ENCODE results near the gene CYP24A1.
"Not testable (repeated sequence)": the region's sequence is repeated elsewhere in the genome, so short reads cannot be mapped to it uniquely, and the experiment has no call there.

CYP24A1 gene

GRCh38 chr20:54127855-54128574, 45.8 kb downstream of the CYP24A1 start:
- H3K9me3 ChIP-seq (replicated peaks in 1 of 11) = peaks cover 4 to 16% (median 13%) of the 10 kb centered on the region in 11 experiments; a peak in 13 of 22 replicates
- TF ChIP-seq Cebpa-rat (IDR thresholded peaks at IDR 0.05) = no peak
- H4K20me1 ChIP-seq = no peaks in the 10 kb centered on the region
- no peak overlapping the region for H3K9ac ChIP-seq
- no peaks in the 10 kb centered on the region for H3K36me3 ChIP-seq
- peaks cover 11 to 42% (median 16%) of the 10 kb centered on the region in 10 experiments for H3K4me1 ChIP-seq
- no peaks in the 10 kb centered on the region for H3K27me3 ChIP-seq
- no peak overlapping the region for H3K27ac ChIP-seq
- peak overlapping the region in 2 of 11 experiments; percentile 15 to 23; a peak in 2 of 22 replicates for H3K4me2 ChIP-seq
- H3K4me3 ChIP-seq = no peak overlapping the region

GRCh38 chr20:54126806-54127655, 46.8 kb downstream of the CYP24A1 start:
- Histone ChIP-seq H3K36me3 (no peaks in the 10 kb centered on the region), H3K4me1 (peaks cover 5 to 42% (median 9%) of the 10 kb centered on the region in 10 experiments), H3K27ac (no peak overlapping the region), H4K20me1 (no peaks in the 10 kb centered on the region), H3K9me3 (replicated peaks in 1 of 11) (peaks cover 4 to 16% (median 12%) of the 10 kb centered on the region in 11 experiments; a peak in 12 of 22 replicates), H3K4me3 (no peak overlapping the region), H3K9ac (no peak overlapping the region), H3K27me3 (no peaks in the 10 kb centered on the region), H3K4me2 (no peak overlapping the region)
- TF ChIP-seq Cebpa-rat (IDR thresholded peaks at IDR 0.05) = no peak

- H3K27me3 ChIP-seq, H3K4me2 ChIP-seq, H4K20me1 ChIP-seq, H3K36me3 ChIP-seq, H3K9ac ChIP-seq, H3K27ac ChIP-seq, H3K4me3 ChIP-seq: not testable (repeated sequence)
- Histone ChIP-seq H3K4me1 (peaks cover 0 to 42% (median 9%) of the 10 kb centered on the region in 10 experiments; a peak in 13 of 20 replicates), H3K9me3 (replicated peaks in 1 of 11) (peaks cover under 1 to 16% (median 6%) of the 10 kb centered on the region in 11 experiments; a peak in 12 of 22 replicates)
Observed at GRCh38 chr20:54126328-54126727, 47.5 kb downstream of the CYP24A1 start.

- Histone ChIP-seq H3K4me2 (peak overlapping the region in 3 of 11 experiments; percentile 5 to 76 (median 67); a peak in 6 of 22 replicates), H3K27ac (peak overlapping the region in 4 of 11 experiments; percentile 8 to 41 (median 25); a peak in 4 of 22 replicates)
- TF ChIP-seq Cebpa-rat (IDR thresholded peaks at IDR 0.05) = no peak
Observed at GRCh38 chr20:54123587-54124180, 50.1 kb downstream of the CYP24A1 start.

GRCh38 chr20:54122681-54123586, 50.9 kb downstream of the CYP24A1 start:
- Histone ChIP-seq H3K36me3 (no peaks in the 10 kb centered on the region), H3K4me2 (peak overlapping the region in 3 of 11 experiments; percentile 66 to 76 (median 67); a peak in 6 of 22 replicates), H3K9me3 (replicated peaks in 1 of 11) (no peaks in the 10 kb centered on the region), H3K4me3 (no peak overlapping the region), H3K4me1 (peaks cover 0 to 39% (median 9%) of the 10 kb centered on the region in 10 experiments; a peak in 13 of 20 replicates), H3K9ac (peak overlapping the region in 2 of 11 experiments; percentile 9 to 17; a peak in 1 of 22 replicates), H3K27me3 (no peaks in the 10 kb centered on the region), H3K27ac (peak overlapping the region in 4 of 11 experiments; percentile 8 to 41 (median 25); a peak in 4 of 22 replicates), H4K20me1 (no peaks in the 10 kb centered on the region)
- no peak for TF ChIP-seq Cebpa-rat (IDR thresholded peaks at IDR 0.05)

More at GRCh38 chr20:54123587-54124180, 50.1 kb downstream of the CYP24A1 start:
- H3K4me3 ChIP-seq = no peak overlapping the region
- H3K27me3 ChIP-seq = no peaks in the 10 kb centered on the region
- no peaks in the 10 kb centered on the region for H3K9me3 ChIP-seq (replicated peaks in 1 of 11)
- H3K9ac ChIP-seq = peak overlapping the region in 1 of 11 experiments; percentile 9; a peak in 1 of 22 replicates
- peaks cover 0 to 46% (median 9%) of the 10 kb centered on the region in 10 experiments; a peak in 13 of 20 replicates for H3K4me1 ChIP-seq
- H4K20me1 ChIP-seq = no peaks in the 10 kb centered on the region
- H3K36me3 ChIP-seq = no peaks in the 10 kb centered on the region

- peak overlapping the region in 5 of 11 experiments; percentile 7 to 76 (median 66); a peak in 10 of 22 replicates for H3K4me2 ChIP-seq
- H3K27ac ChIP-seq = peak overlapping the region in 4 of 11 experiments; percentile 19 to 41 (median 28); a peak in 6 of 22 replicates
- H3K27me3 ChIP-seq = no peaks in the 10 kb centered on the region
- H4K20me1 ChIP-seq = no peaks in the 10 kb centered on the region
- H3K9ac ChIP-seq = peak overlapping the region in 2 of 11 experiments; percentile 18 to 30; a peak in 2 of 22 replicates
- peaks cover 0 to 35% (median 9%) of the 10 kb centered on the region in 10 experiments; a peak in 13 of 20 replicates for H3K4me1 ChIP-seq
- no peak for TF ChIP-seq Cebpa-rat (IDR thresholded peaks at IDR 0.05)
- H3K36me3 ChIP-seq = no peaks in the 10 kb centered on the region
- H3K9me3 ChIP-seq (replicated peaks in 1 of 11) = no peaks in the 10 kb centered on the region
- H3K4me3 ChIP-seq = no peak overlapping the region
Observed at GRCh38 chr20:54122189-54122588, 51.6 kb downstream of the CYP24A1 start.

- TF ChIP-seq Cebpa-rat (IDR thresholded peaks at IDR 0.05) = no peak
- H3K9ac ChIP-seq = no peak overlapping the region
- H3K4me3 ChIP-seq = no peak overlapping the region
- no peak overlapping the region for H3K4me2 ChIP-seq
- no peaks in the 10 kb centered on the region for H3K9me3 ChIP-seq (replicated peaks in 1 of 11)
- peaks cover 0 to 42% (median 9%) of the 10 kb centered on the region in 10 experiments; a peak in 13 of 20 replicates for H3K4me1 ChIP-seq
- H3K27ac ChIP-seq = no peak overlapping the region
- H3K36me3 ChIP-seq = no peaks in the 10 kb centered on the region
- no peaks in the 10 kb centered on the region for H4K20me1 ChIP-seq
- no peaks in the 10 kb centered on the region for H3K27me3 ChIP-seq
Observed at GRCh38 chr20:54119744-54120143, 54.0 kb downstream of the CYP24A1 start.

Data from BLaER1 treated with 17β-estradiol and CSF1 and Interleukin-3, amounts not matched to agents 10 nM and 100 nM (cell line).